GM12878 (cell line): ENCODE data around the gene CNTNAP2. TPM values are rescaled to one million over a fixed set of nuclear protein-coding genes. Genes with fewer than 3 reads are reported as not detected.

Experiments used
- ATAC-seq: fragments of 200-7000 bp; cut with Tn5 transposase; 3 replicates; pipeline ENCODE4 v1.9.1; 2020; ENCODE audit warnings: mild to moderate bottlenecking, moderate library complexity
- BruUV-seq: library from RNA; stranded (reverse); fragments of 400-500 nt; replicated peaks from 2 replicates; lab custom pipeline; 2021; lab: Mats Ljungman, UMichigan
- CTCF ChIA-PET: fragments of 300-600 bp; sonication (Branson Sonifier 250); formaldehyde crosslinking; extraction: SDS; loops from one replicate; lab custom pipeline; 2021; ENCODE audit warnings: inconsistent platforms; lab: Yijun Ruan, JAX
- POLR2A ChIA-PET: fragments of 350-600 bp; formaldehyde crosslinking; extraction: SDS; loops from one replicate; lab custom pipeline; 2021; ENCODE audit warnings: inconsistent platforms; lab: Charles Lee
- RAD21 ChIA-PET: fragments of 300-600 bp; sonication (Branson Sonifier 250); formaldehyde crosslinking; loops from one replicate; lab custom pipeline; 2023; ENCODE audit warnings: antibody characterized with exemption; ENCODE audit not compliant: unreplicated experiment; lab: Charles Lee
- SMC1A ChIA-PET: fragments of 300-600 bp; sonication (Branson Sonifier 250); formaldehyde crosslinking; loops from one replicate; lab custom pipeline; 2023; ENCODE audit not compliant: unreplicated experiment, uncharacterized antibody; lab: Charles Lee
- DNase-seq: peaks from one replicate; pipeline ENCODE4 v3.0.0-alpha.2; 2011; ENCODE audit warnings: low read depth, low spot score
- FAIRE-seq: peaks from 3 replicates; lab custom pipeline; 2011; peaks lifted over from hg19 to GRCh38; lab: Jason Lieb, UNC
- H2AFZ ChIP-seq: 2 replicates; pipeline ENCODE4 v1.6.0; 2011; ENCODE audit warnings: low read depth, low read length, control low read depth; ENCODE audit not compliant: control insufficient read depth
- H3K27ac ChIP-seq: 2 replicates; pipeline ENCODE4 v1.5.1; 2011; ENCODE audit warnings: control low read depth; ENCODE audit not compliant: control insufficient read depth, insufficient read depth
- H3K27me3 ChIP-seq, 2 experiments: replicated peaks in 1 of 2; 2 replicates each; pipeline versions ENCODE4 v1.6.0 to v1.6.1; 2011; ENCODE audit warnings: low read length in 1 of 2; ENCODE audit not compliant: control insufficient read depth in 2 of 2, insufficient read depth in 2 of 2
- H3K36me3 ChIP-seq, 2 experiments: 2 replicates each; pipeline ENCODE4 v1.5.1; 2011; ENCODE audit warnings: low read length in 1 of 2; ENCODE audit not compliant: control insufficient read depth in 2 of 2, insufficient read depth in 2 of 2
- H3K4me1 ChIP-seq: 2 replicates; pipeline ENCODE4 v1.6.1; 2011; ENCODE audit warnings: mild to moderate bottlenecking, low read length, moderate library complexity, mixed read lengths; ENCODE audit not compliant: control insufficient read depth, insufficient read depth
- H3K4me2 ChIP-seq: 2 replicates; pipeline ENCODE4 v1.6.0; 2011; ENCODE audit warnings: control low read depth; ENCODE audit not compliant: control insufficient read depth, insufficient read depth
- H3K4me3 ChIP-seq: fragments of 200-600 bp; sonication (generic); 2 replicates; pipeline ENCODE4 v1.5.1; 2016
- H3K79me2 ChIP-seq: 2 replicates; pipeline ENCODE4 v1.6.0; 2011; ENCODE audit warnings: low read length; ENCODE audit not compliant: control insufficient read depth, insufficient read depth
- H3K9ac ChIP-seq: 2 replicates; pipeline ENCODE4 v1.8.0; 2011; ENCODE audit warnings: low read length, control low read depth, mixed read lengths; ENCODE audit not compliant: control insufficient read depth, insufficient read depth
- H3K9me3 ChIP-seq: replicated peaks from 3 replicates; pipeline ENCODE4 v1.5.1; 2011; ENCODE audit warnings: mild to moderate bottlenecking, low read length; ENCODE audit not compliant: control insufficient read depth, insufficient read depth
- H4K20me1 ChIP-seq: 2 replicates; pipeline ENCODE4 v1.6.0; 2011; ENCODE audit not compliant: control insufficient read depth, insufficient read depth
- HDGF ChIP-seq: fragments of 450-650 bp; IDR thresholded peaks from 2 replicates; pipeline ENCODE4 v1.6.1; 2016; ENCODE audit warnings: antibody characterized with exemption
- NFYB ChIP-seq: IDR thresholded peaks from 2 replicates; pipeline ENCODE4 v1.6.1; 2011; ENCODE audit warnings: low read depth, mild to moderate bottlenecking, low read length, improper control_type of control experiment, moderate library complexity; ENCODE audit not compliant: insufficient read depth
- NR2F1 ChIP-seq: fragments of 450-650 bp; conservative IDR thresholded peaks from 2 replicates; pipeline ENCODE4 v1.6.1; 2017; ENCODE audit warnings: mild to moderate bottlenecking
- PAX5 ChIP-seq: IDR thresholded peaks from 2 replicates; pipeline ENCODE4 v1.6.1; 2011; ENCODE audit warnings: low read depth, low read length, borderline replicate concordance
- POU2F2 ChIP-seq: IDR thresholded peaks from 3 replicates; pipeline ENCODE4 v1.6.1; 2011; ENCODE audit warnings: low read depth, mild to moderate bottlenecking, low read length, borderline replicate concordance
- SIX5 ChIP-seq: IDR thresholded peaks from 2 replicates; pipeline ENCODE4 v1.6.1; 2011; ENCODE audit warnings: mild to moderate bottlenecking, low read depth, low read length, moderate library complexity; ENCODE audit not compliant: severe bottlenecking
- SMAD1 ChIP-seq: fragments of 450-650 bp; IDR thresholded peaks from 2 replicates; pipeline ENCODE4 v1.6.1; 2018; ENCODE audit warnings: mild to moderate bottlenecking, low read depth; ENCODE audit not compliant: partially characterized antibody
- TARDBP ChIP-seq: IDR thresholded peaks from 2 replicates; pipeline ENCODE4 v1.6.1; 2016; ENCODE audit warnings: borderline replicate concordance
- ZNF217 ChIP-seq: fragments of 450-650 bp; IDR thresholded peaks from 2 replicates; pipeline ENCODE4 v1.6.1; 2017; ENCODE audit warnings: antibody characterized with exemption, mild to moderate bottlenecking
- ZNF24 ChIP-seq: fragments of 450-650 bp; IDR thresholded peaks from 2 replicates; pipeline ENCODE4 v1.6.1; 2017; ENCODE audit warnings: antibody characterized with exemption, mild to moderate bottlenecking
- WGBS: methylation state at CpG from one replicate; pipeline ENCODE4 v1.1.6; 2016; ENCODE audit warnings: low lambda C conversion rate; ENCODE audit not compliant: insufficient replicate concordance, insufficient coverage; ENCODE audit errors: missing lambda C conversion rate; 5-methylcytosine and 5-hydroxymethylcytosine counted together
- in situ Hi-C: fragments of 300-500 bp; cut with MboI; formaldehyde crosslinking; loops from 9 replicates; pipeline ENCODE4 v1.14.3; 2018; ENCODE audit warnings: mixed read lengths
- intact Hi-C: fragments of 100-400 bp; cut with micrococcal nuclease; formaldehyde crosslinking; loops from one replicate; pipeline ENCODE4 v1.14.2; 2022; ENCODE audit not compliant: unreplicated experiment
- polyA plus RNA-seq, 11 experiments: library from polyadenylated mRNA; depleted of rRNA in 4 of 11; unstranded in 6 of 11; stranded (reverse) in 5 of 11; fragments of >200 nt; fragmentation: Nextera tagmentation in 4 of 11; fragmentation: Illumina TruSeq in 1 of 11; extraction: Ambion mirVana in 4 of 11; extraction: Trizol in 1 of 11; gene quantifications; 1 replicate in 1 of 11; 2 replicates in 10 of 11; pipeline versions ENCODE4 v1.2.1 to v1.2.3, GENCODE V29; 2011 to 2016; ENCODE audit warnings: inconsistent platforms in 2 of 11, missing spikeins in 2 of 11, low read depth in 1 of 11
- total RNA-seq, 4 experiments: library from RNA; depleted of rRNA in 3 of 4; stranded (reverse); fragments of >200 nt in 3 of 4; fragmentation: Illumina TruSeq in 1 of 4; extraction: Trizol in 1 of 4; gene quantifications; 2 replicates each; pipeline versions ENCODE4 v1.2.1 to v1.2.3, GENCODE V29; 2013 to 2021
- TF ChIP-seq, protein P1 (sequence below): fragments of 450-650 bp; IDR thresholded peaks from 2 replicates; pipeline ENCODE4 v1.6.1; 2016; ENCODE audit warnings: mild to moderate bottlenecking
- TF ChIP-seq, protein P2 (sequence below): IDR thresholded peaks from 2 replicates; pipeline ENCODE4 v1.6.1; 2011; ENCODE audit warnings: borderline replicate concordance, low read depth, mild to moderate bottlenecking, moderate library complexity, mixed read lengths, low read length; ENCODE audit not compliant: insufficient read depth; ENCODE audit errors: extremely low read length
- TF ChIP-seq, protein P3 (sequence below): IDR thresholded peaks from 2 replicates; pipeline ENCODE4 v1.6.1; 2012; ENCODE audit warnings: low read depth, low read length, improper control_type of control experiment

CNTNAP2 gene
- total and polyA plus RNA-seq, 10 of the 15 experiments (the other 5 are each of a cell fraction or from before 2014, with no cell fraction given): 0.03 to 0.08 (median 0.03) TPM; not detected in 7

DNA sequence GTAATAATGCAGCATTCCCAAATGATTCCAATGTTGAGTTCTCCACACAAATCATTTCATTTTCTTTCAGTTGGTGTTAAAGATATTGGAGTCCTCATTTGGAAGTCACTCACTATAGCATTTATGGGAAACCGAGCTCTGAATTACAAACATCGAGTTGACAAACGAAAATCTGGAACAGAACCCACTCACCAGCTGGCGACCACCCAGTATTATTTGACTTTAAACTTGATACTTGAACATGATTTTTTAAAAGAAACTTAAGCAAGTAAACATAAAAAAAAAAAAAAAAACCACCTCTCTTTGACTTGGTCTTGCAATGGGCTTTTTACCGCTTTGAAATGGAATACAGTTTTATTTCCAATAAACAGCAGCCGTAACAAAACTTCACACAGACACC is 1897.4 kb downstream of the CNTNAP2 start (continued):
- TF ChIP-seq HDGF (no peak), SMAD1 (no peak), SIX5 (no peak), NR2F1 (no peak)
- TF ChIP-seq, protein P1, sequence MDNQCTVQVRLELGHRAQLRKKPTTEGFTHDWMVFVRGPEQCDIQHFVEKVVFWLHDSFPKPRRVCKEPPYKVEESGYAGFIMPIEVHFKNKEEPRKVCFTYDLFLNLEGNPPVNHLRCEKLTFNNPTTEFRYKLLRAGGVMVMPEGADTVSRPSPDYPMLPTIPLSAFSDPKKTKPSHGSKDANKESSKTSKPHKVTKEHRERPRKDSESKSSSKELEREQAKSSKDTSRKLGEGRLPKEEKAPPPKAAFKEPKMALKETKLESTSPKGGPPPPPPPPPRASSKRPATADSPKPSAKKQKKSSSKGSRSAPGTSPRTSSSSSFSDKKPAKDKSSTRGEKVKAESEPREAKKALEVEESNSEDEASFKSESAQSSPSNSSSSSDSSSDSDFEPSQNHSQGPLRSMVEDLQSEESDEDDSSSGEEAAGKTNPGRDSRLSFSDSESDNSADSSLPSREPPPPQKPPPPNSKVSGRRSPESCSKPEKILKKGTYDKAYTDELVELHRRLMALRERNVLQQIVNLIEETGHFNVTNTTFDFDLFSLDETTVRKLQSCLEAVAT: no peak
- TF ChIP-seq, all 136 proteins: peak for 0

DNA sequence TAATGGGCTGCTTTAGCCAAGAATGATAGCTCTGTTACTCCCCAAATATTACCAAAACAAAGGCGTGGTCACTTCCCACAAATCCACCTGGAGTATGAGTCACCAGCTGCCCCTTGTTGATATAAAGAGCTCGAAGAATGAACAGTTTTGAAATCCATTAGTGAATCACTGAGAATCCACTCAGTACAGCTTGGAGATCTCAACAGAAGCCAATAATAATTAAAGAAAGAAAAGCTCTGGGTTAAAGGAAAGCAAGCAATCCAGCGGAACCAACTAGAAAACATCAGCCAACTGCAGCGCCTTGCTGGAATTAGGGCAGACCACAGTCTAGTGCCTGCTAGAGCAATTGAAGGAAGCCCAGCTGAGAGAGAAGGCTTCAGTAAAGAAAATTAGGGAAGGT is 1897.9 kb downstream of the CNTNAP2 start:
- in situ Hi-C loops (no loop called here), intact Hi-C loops (no loop called here)
- TF ChIP-seq TARDBP: no peak
- no peak for TF ChIP-seq ZNF217
- no peak for TF ChIP-seq NFYB
- TF ChIP-seq ZNF24: no peak
- no peak for TF ChIP-seq POU2F2
- TF ChIP-seq, protein P2, sequence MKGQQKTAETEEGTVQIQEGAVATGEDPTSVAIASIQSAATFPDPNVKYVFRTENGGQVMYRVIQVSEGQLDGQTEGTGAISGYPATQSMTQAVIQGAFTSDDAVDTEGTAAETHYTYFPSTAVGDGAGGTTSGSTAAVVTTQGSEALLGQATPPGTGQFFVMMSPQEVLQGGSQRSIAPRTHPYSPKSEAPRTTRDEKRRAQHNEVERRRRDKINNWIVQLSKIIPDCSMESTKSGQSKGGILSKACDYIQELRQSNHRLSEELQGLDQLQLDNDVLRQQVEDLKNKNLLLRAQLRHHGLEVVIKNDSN: no peak
- TF ChIP-seq NR2F1: no peak
- TF ChIP-seq, protein P3, sequence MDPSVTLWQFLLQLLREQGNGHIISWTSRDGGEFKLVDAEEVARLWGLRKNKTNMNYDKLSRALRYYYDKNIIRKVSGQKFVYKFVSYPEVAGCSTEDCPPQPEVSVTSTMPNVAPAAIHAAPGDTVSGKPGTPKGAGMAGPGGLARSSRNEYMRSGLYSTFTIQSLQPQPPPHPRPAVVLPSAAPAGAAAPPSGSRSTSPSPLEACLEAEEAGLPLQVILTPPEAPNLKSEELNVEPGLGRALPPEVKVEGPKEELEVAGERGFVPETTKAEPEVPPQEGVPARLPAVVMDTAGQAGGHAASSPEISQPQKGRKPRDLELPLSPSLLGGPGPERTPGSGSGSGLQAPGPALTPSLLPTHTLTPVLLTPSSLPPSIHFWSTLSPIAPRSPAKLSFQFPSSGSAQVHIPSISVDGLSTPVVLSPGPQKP: no peak
- TF ChIP-seq PAX5: no peak
- Histone ChIP-seq H3K27ac (no peak overlapping the region), H3K27me3 (no peaks in the 10 kb centered on the region), H3K9me3 (no peaks in the 10 kb centered on the region), H3K36me3 (no peaks in the 10 kb centered on the region), H3K4me1 (no peaks in the 10 kb centered on the region), H3K4me3 (no peak overlapping the region), H2AFZ (no peak overlapping the region), H3K79me2 (no peaks in the 10 kb centered on the region), H3K9ac (no peak overlapping the region), H4K20me1 (no peaks in the 10 kb centered on the region), H3K4me2 (no peak overlapping the region)
- ChIA-PET RAD21 (no interaction called here), SMC1A (no interaction called here), CTCF (no interaction called here), POLR2A (no interaction called here)
- ATAC-seq (no peak), FAIRE-seq (no peak), DNase-seq (no peak)
- BruUV-seq: no TSS peak
- 20% methylated on average over 4 of the region's 4 CpGs for WGBS
